Astrocyte of the spinal cord (primary cell): ENCODE results near the gene PDE8A.

Experiments used
- DNase-seq: peaks from one replicate; pipeline ENCODE4 v3.0.0; 2011; ENCODE audit warnings: low read depth, low spot score
- H3K4me3 ChIP-seq: 2 replicates; pipeline ENCODE4 v1.5.1; 2011; ENCODE audit warnings: low read depth, mild to moderate bottlenecking, low read length, moderate library complexity
- CTCF ChIP-seq: IDR thresholded peaks from 2 replicates; pipeline ENCODE4 v1.5.1; 2012; ENCODE audit warnings: low read depth, mild to moderate bottlenecking, low read length, inconsistent platforms
- in situ Hi-C: cut with HindIII; loops from 2 replicates; pipeline ENCODE4 v1.10.0; 2017; ENCODE audit warnings: low sequenced_read_pairs

The PDE8A gene

GRCh38 chr15:85109333-85109732 lies 127.7 kb downstream of the PDE8A start:
- no peak overlapping the region for H3K4me3 ChIP-seq
- no peak for TF ChIP-seq CTCF

GRCh38 chr15:85112997-85113396 lies 131.3 kb downstream of the PDE8A start:
- no peak overlapping the region for H3K4me3 ChIP-seq
- no peak for TF ChIP-seq CTCF
- in situ Hi-C loops, result no loop called here
- DNase-seq, result no peak

More at GRCh38 chr15:85109333-85109732, 127.7 kb downstream of the PDE8A start:
- in situ Hi-C loops, result no loop called here
- no peak for DNase-seq

- TF ChIP-seq CTCF, result no peak
- no peak overlapping the region for H3K4me3 ChIP-seq
- no peak for DNase-seq
- in situ Hi-C loops, result no loop called here
Observed at GRCh38 chr15:85114886-85115285, 133.2 kb downstream of the PDE8A start.

GRCh38 chr15:85116066-85116465 lies 134.4 kb downstream of the PDE8A start:
- H3K4me3 ChIP-seq, result no peak overlapping the region
- DNase-seq, result no peak
- in situ Hi-C loops, result no loop called here
- TF ChIP-seq CTCF, result no peak

- TF ChIP-seq CTCF, result no peak
- DNase-seq, result no peak
- no peak overlapping the region for H3K4me3 ChIP-seq
- in situ Hi-C loops, result no loop called here
Observed at GRCh38 chr15:85116494-85116893, 134.8 kb downstream of the PDE8A start.

- in situ Hi-C loops, result no loop called here
- DNase-seq, result no peak
- H3K4me3 ChIP-seq, result no peak overlapping the region
- no peak for TF ChIP-seq CTCF
Observed at GRCh38 chr15:85116925-85117646, 135.4 kb downstream of the PDE8A start.
